GM12892 (cell line): ENCODE data around the gene CDH16.

Experiments
- DNase-seq: peaks from one replicate; pipeline ENCODE4 v3.0.0; 2011; ENCODE audit not compliant: insufficient read length
- FAIRE-seq: peaks from 2 replicates; lab custom pipeline; 2011; peaks lifted over from hg19 to GRCh38; lab: Jason Lieb, UNC
- POLR2A ChIP-seq: IDR thresholded peaks from 2 replicates; pipeline ENCODE4 v1.6.1; 2011; ENCODE audit warnings: low read depth, low read length, control low read depth
- POLR2AphosphoS5 ChIP-seq: IDR thresholded peaks from 2 replicates; pipeline ENCODE4 v1.6.1; 2011; ENCODE audit warnings: low read depth, low read length, control low read depth
- TAF1 ChIP-seq: IDR thresholded peaks from 2 replicates; pipeline ENCODE4 v1.6.1; 2011; ENCODE audit warnings: low read depth, mild to moderate bottlenecking, control low read depth, low read length, borderline replicate concordance

The CDH16 gene

GRCh38 chr16:66895999-66896398, 22.7 kb downstream of the CDH16 start:
- FAIRE-seq (no peak), DNase-seq (no peak)
- no peak for TF ChIP-seq POLR2AphosphoS5
- TF ChIP-seq POLR2A, result no peak
- TF ChIP-seq TAF1, result no peak

DNA sequence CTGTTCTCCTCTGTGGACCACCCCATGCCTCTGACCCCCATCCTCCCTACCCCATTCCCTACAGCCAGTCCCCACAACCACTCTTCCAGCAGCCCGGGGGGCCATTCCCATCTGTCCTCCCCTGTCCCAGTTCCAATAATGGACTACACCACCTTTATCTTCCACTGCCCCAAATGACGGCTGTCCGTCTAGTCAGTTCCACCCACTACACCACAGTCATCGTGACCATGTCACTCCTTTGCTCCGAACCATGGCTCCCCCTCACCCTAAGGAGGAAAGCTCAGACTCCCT, 23.1 kb downstream of the CDH16 start:
- no peak for TF ChIP-seq POLR2A
- no peak for TF ChIP-seq POLR2AphosphoS5
- no peak for TF ChIP-seq TAF1
- FAIRE-seq (no peak), DNase-seq (no peak)

GRCh38 chr16:66894948-66895688, 23.6 kb downstream of the CDH16 start:
- peak; percentile 46 for DNase-seq
- FAIRE-seq, result peak; percentile 58
- TF ChIP-seq TAF1, result no peak

DNA sequence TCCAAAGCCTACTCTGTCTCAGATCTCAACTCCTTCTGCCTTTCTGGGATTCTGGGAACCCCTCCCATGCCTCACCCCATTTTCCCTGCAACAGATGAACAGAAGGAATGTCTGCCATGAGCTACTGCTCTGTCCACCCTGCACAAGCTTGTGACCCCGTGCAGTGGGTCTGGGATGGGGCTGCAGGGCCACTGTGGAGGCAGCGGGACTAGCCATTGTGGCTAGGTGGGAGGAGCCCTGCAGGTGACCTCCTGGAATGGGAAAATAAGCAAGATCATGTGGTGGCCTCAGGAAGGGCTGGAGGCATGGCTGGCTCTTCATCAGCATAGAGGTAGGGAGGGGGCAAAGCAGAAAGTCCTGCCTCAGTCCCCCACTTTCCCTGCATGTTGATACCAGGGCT, 24.6 kb downstream of the CDH16 start:
- TF ChIP-seq TAF1 (no peak), POLR2A (no peak), POLR2AphosphoS5 (no peak)
- DNase-seq, result no peak
- no peak for FAIRE-seq

- DNase-seq, result no peak
- TF ChIP-seq TAF1 (no peak), POLR2AphosphoS5 (no peak), POLR2A (no peak)
- no peak for FAIRE-seq
Measured at GRCh38 chr16:66891797-66892196, 26.9 kb downstream of the CDH16 start.

DNA sequence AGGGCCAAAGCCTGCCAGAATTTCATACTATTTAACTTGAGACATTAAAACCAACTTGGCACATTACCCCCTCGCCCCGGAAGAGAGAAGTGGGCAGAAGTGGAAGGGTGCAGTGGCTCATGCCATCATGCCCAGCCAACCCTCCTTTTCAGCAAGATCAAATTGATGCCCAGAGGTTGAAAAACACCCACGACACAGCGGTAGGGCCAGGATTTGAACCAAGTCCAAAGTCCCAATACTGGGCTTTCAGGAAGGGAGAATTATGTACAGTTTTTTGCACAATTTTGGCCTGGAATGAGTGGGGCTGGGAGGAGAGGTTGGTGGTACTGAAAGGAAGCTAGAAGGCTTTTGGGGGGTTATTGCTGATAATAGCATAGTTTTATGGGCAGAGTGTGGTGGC, 27.3 kb downstream of the CDH16 start:
- TF ChIP-seq TAF1 (no peak), POLR2A (no peak)
- no peak for FAIRE-seq
- DNase-seq, result no peak

DNA sequence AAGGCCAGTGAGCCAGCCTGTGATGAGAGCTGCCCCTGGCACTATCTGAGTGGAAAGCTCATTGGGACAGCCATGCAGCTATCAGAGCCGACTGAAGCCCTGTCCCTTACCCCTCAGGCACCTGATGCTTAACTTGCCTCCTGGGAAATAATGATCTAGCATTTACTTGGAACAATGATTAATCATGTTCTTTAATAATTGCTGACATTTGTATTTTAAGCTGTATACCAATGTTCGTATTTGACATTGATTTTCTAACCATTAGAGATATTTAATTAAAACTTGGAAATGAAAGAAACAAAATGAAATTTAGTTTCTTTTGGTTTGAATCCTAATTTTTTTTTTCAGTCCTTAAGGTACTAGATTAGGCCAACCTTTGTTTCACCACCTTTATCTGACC, 27.9 kb downstream of the CDH16 start:
- DNase-seq (no peak), FAIRE-seq (no peak)
- TF ChIP-seq POLR2A (no peak), TAF1 (no peak), POLR2AphosphoS5 (no peak)

GRCh38 chr16:66889622-66890021, 29.1 kb downstream of the CDH16 start:
- no peak for DNase-seq
- TF ChIP-seq TAF1 (no peak), POLR2A (no peak), POLR2AphosphoS5 (no peak)
- no peak for FAIRE-seq

DNA sequence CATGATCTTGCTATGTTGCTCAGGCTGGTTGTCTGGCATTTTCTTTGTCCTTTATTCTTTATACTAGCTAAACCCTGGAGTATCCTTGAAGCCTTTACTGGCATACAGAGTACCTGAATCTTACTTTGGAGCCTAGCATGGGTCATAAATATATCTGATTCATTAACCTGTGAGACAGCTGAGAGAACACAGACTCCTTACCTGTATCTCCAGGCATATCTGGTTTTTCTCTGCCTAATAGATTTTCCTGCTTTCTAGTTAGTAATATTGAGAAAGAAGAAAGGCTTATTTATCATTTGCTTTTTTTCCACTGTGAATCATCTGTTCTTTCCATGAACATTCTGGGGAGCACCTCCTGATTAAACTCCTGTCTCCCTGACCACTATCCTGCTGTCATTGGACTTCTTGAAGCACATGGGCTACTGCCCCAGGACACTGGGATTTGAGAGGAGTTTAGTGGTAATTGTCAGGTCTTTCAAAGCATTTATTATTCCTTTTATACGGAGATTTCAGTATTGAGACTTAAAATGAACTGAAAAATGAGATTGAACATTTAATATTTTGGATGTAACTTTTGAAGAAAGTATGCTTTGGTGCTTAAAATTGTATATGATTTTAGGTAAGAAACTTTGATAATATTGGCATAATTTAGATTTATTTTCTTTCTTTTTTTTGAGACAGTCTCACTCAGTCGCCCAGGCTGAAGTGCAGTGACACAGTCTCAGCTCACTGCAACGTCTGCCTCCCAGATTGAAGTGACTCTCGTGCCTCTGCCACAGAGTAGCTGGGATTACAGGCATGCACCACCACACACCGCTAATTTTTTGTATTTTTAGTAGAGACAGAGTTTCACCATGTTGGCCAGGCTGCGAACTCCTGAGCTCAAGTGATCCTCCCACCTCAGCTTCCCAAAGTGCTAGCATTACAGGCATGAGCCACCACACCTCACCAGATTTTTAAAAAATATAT, 29.8 kb downstream of the CDH16 start:
- FAIRE-seq (no peak), DNase-seq (no peak)
- TF ChIP-seq TAF1, result no peak
- TF ChIP-seq POLR2AphosphoS5, result no peak
- no peak for TF ChIP-seq POLR2A

DNA sequence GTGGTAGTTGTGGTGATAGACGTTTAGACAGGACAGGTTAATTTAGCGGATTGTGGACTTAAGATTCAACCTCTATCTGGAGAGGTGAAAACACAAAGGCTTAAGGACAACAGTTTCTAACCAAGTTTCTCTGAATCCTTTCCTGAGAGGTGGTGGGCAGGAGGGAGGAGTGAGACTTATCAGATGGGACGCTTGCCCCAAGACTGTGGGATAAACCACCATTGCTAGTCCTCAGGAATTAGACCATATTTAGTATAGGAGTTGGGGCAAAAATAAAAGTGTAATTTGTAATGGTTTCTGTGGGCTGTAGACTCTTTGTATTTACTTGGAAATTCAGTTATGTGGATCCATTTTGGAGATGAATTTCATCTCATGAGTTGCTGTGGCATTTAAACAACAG, 31.8 kb downstream of the CDH16 start:
- DNase-seq (no peak), FAIRE-seq (no peak)
- TF ChIP-seq TAF1, result no peak
- no peak for TF ChIP-seq POLR2A
- TF ChIP-seq POLR2AphosphoS5, result no peak

DNA sequence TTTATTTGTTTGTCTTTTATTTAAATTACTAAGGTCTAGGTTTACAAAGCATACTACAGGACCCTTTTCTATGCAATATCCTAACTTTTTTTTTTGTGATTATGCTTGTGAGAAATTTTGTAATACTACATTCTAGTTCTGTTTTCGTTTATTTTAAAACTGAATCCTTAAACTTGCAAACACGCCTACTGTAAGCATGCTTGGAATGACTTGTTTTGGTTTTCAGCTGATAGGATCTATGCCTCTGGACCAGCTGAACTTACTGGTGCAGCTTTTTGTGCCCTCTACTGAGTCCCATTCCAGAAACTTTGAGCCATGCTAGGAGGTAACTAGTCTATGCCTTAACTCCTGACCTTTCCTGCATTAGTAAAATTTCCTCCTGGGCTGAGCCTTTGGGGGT, 32.4 kb downstream of the CDH16 start:
- TF ChIP-seq TAF1, result no peak
- TF ChIP-seq POLR2AphosphoS5, result no peak
- no peak for TF ChIP-seq POLR2A
- FAIRE-seq (no peak), DNase-seq (no peak)

- DNase-seq, result no peak
- no peak for TF ChIP-seq TAF1
- no peak for TF ChIP-seq POLR2AphosphoS5
- TF ChIP-seq POLR2A, result no peak
- no peak for FAIRE-seq
Measured at GRCh38 chr16:66885491-66885890, 33.2 kb downstream of the CDH16 start.
